ENCODE data around the gene SYNGR4. TPM values are rescaled to one million over a fixed set of nuclear protein-coding genes. Genes with fewer than 3 reads are reported as not detected.

The SYNGR4 gene
- total RNA-seq, 1 experiment from 2014 or later = not detected

Other genes with a start within 250 kb of the SYNGR4 start
- gene LIG1, start 194.0 kb upstream of the SYNGR4 start, total RNA-seq (2014; rRNA removed; shearing (Covaris generic)) = 48.5 and 83.8 TPM in 2 replicates
- 0.86 and 3.0 TPM in 2 replicates for gene ZSWIM9, start 193.7 kb upstream of the SYNGR4 start, total RNA-seq (2014; rRNA removed; shearing (Covaris generic))
- gene CARD8, start 108.5 kb upstream of the SYNGR4 start, total RNA-seq (2014; rRNA removed; shearing (Covaris generic)) = 13.2 and 14.2 TPM in 2 replicates
- 0.54 and 1.2 TPM in 2 replicates for gene ZNF114, start 94.3 kb upstream of the SYNGR4 start, total RNA-seq (2014; rRNA removed; shearing (Covaris generic))
- 36.2 and 54.6 TPM in 2 replicates for gene EMP3, start 38.8 kb upstream of the SYNGR4 start, total RNA-seq (2014; rRNA removed; shearing (Covaris generic))
- 2.5 and 3.8 TPM in 2 replicates for gene TMEM143, start 427 bp upstream of the SYNGR4 start, total RNA-seq (2014; rRNA removed; shearing (Covaris generic))
- 54.5 and 61.0 TPM in 2 replicates for gene KDELR1, start 27.2 kb downstream of the SYNGR4 start, total RNA-seq (2014; rRNA removed; shearing (Covaris generic))
- 0.09 TPM in 1 of 2 replicates, not detected in the other for gene GRIN2D, start 29.3 kb downstream of the SYNGR4 start, total RNA-seq (2014; rRNA removed; shearing (Covaris generic))
- 108 and 129 TPM in 2 replicates for gene GRWD1, start 81.6 kb downstream of the SYNGR4 start, total RNA-seq (2014; rRNA removed; shearing (Covaris generic))
- 1.8 and 3.8 TPM in 2 replicates for gene KCNJ14, start 91.2 kb downstream of the SYNGR4 start, total RNA-seq (2014; rRNA removed; shearing (Covaris generic))
- 43.3 and 93.8 TPM in 2 replicates for gene CYTH2, start 105.0 kb downstream of the SYNGR4 start, total RNA-seq (2014; rRNA removed; shearing (Covaris generic))
- gene LMTK3, start 147.5 kb downstream of the SYNGR4 start, total RNA-seq (2014; rRNA removed; shearing (Covaris generic)) = under 0.01 TPM in 1 of 2 replicates, not detected in the other
- not detected in 2 replicates for gene SULT2B1, start 187.8 kb downstream of the SYNGR4 start, total RNA-seq (2014; rRNA removed; shearing (Covaris generic))
- gene SPACA4, start 242.4 kb downstream of the SYNGR4 start, total RNA-seq (2014; rRNA removed; shearing (Covaris generic)) = not detected in 2 replicates